ENCODE results near the gene SYT1. TPM values are rescaled to one million over a fixed set of nuclear protein-coding genes. Genes with fewer than 3 reads are reported as not detected.
"Not testable (repeated sequence)": the region's sequence is repeated elsewhere in the genome, so short reads cannot be mapped to it uniquely, and the experiment has no call there.

The SYT1 gene
- total RNA-seq, 1 donor from 2014 or later: 35.5 TPM

DNA sequence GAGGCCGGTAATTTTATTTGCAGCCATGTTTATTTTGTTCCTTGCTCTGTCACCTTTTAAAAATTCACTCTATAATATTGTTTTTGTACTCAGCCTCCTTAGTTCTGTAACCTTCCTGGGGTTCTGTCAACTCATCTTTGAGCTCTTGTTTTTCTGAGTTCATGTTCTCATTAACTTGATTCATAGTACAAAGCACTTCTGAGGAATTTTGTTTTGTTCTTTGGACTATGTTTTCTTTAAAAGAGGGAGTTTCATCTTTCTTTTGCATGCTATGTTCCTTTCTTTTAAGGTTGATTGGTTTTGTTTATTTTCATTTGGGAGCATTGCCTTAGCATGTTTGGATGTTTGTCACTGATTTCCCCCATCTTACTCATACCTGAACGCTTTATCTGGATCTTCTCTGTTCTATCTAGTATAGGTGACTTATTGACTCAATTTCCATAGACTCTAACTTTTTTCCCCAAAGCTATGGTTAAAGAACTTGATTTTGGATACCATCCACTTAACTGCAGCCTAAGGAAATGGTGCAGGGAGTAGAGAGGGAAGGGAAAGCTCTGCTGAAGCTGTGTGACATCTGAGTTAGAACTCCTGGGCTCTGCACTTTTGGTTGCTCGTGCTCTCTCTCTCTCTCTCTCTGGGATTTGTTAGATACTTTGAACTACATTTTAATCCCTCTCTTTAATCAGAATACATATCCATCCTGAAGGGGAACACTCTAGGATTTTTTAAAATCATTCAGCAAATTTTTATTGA lies 557.7 kb downstream of the SYT1 start:
- Mint-ChIP-seq H3K4me1 (ENCODE audit: unreplicated experiment) (peaks cover 25% of the 10 kb centered on the region), H3K27me3 (no peaks in the 10 kb centered on the region), H3K27ac (peak overlapping the region; percentile 64), H3K9me3 (no peaks in the 10 kb centered on the region), H3K4me3 (peak overlapping the region; percentile 2), H3K36me3 (peaks cover 4% of the 10 kb centered on the region)
- TF ChIP-seq, protein P1, sequence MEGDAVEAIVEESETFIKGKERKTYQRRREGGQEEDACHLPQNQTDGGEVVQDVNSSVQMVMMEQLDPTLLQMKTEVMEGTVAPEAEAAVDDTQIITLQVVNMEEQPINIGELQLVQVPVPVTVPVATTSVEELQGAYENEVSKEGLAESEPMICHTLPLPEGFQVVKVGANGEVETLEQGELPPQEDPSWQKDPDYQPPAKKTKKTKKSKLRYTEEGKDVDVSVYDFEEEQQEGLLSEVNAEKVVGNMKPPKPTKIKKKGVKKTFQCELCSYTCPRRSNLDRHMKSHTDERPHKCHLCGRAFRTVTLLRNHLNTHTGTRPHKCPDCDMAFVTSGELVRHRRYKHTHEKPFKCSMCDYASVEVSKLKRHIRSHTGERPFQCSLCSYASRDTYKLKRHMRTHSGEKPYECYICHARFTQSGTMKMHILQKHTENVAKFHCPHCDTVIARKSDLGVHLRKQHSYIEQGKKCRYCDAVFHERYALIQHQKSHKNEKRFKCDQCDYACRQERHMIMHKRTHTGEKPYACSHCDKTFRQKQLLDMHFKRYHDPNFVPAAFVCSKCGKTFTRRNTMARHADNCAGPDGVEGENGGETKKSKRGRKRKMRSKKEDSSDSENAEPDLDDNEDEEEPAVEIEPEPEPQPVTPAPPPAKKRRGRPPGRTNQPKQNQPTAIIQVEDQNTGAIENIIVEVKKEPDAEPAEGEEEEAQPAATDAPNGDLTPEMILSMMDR (conservative IDR thresholded peaks at IDR 0.05): no peak
- no peak for DNase-seq (ENCODE audit: extremely low spot score, unreplicated experiment)

DNA sequence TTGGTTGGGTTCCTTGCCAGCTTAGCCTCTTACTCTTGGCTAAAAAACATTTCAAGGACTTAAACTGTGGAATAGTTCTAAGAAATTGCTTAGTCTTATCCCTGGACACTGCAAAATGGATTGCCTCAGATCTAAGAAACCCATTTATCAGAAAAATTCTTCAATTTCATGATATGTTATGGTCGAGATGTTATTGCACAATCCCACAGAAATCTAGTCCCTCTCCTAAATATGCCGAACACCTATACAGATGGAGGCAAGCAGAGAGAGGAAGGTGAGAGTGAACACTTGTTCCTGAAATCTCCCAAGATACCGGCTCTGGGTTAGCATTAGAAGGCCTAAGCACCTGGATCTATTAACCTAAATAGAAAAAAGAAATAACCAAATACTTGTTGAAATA lies 559.0 kb downstream of the SYT1 start:
- H3K4me1 Mint-ChIP-seq (ENCODE audit: unreplicated experiment): peaks cover 20% of the 10 kb centered on the region
- no peak for DNase-seq (ENCODE audit: extremely low spot score, unreplicated experiment)
- H3K4me3 Mint-ChIP-seq: no peak overlapping the region
- H3K27me3 Mint-ChIP-seq: no peaks in the 10 kb centered on the region
- H3K27ac Mint-ChIP-seq: no peak overlapping the region
- TF ChIP-seq, protein P1 (conservative IDR thresholded peaks at IDR 0.05): no peak
- H3K9me3 Mint-ChIP-seq: no peaks in the 10 kb centered on the region
- H3K36me3 Mint-ChIP-seq: no peaks in the 10 kb centered on the region

DNA sequence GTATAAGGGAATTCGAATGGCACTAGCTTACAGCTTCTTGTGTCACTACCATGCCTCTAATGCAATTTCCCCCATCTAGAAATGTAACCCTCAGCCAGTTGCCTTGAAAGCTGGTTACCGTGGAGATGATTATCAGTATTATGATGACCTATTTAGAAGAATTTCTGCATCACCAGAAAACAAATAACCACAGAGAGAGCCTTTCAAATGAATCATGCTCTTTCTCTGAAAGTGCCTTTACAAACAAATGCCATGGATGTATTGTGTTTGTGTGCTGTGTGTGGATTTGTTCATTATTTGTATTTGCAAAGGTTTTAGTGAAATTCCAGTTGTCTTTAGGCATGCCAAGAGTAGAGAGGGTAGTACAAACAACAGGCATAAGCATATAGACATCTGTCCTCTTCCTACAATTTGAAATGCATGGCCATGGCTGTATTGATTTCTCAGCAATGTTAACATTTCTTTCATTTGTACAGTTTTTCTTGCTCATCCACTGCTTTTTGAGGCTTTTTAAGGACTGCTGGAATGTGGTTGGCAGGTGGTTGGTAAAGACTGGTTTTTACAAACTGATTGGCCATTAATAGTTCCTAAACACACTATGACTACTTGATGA lies 559.6 kb downstream of the SYT1 start:
- no peaks in the 10 kb centered on the region for H3K9me3 Mint-ChIP-seq
- TF ChIP-seq, protein P1 (conservative IDR thresholded peaks at IDR 0.05): no peak
- H3K27me3 Mint-ChIP-seq: no peaks in the 10 kb centered on the region
- H3K4me3 Mint-ChIP-seq: no peak overlapping the region
- no peaks in the 10 kb centered on the region for H3K36me3 Mint-ChIP-seq
- peaks cover 20% of the 10 kb centered on the region for H3K4me1 Mint-ChIP-seq (ENCODE audit: unreplicated experiment)
- no peak for DNase-seq (ENCODE audit: extremely low spot score, unreplicated experiment)
- H3K27ac Mint-ChIP-seq: peak overlapping the region; percentile 76

DNA sequence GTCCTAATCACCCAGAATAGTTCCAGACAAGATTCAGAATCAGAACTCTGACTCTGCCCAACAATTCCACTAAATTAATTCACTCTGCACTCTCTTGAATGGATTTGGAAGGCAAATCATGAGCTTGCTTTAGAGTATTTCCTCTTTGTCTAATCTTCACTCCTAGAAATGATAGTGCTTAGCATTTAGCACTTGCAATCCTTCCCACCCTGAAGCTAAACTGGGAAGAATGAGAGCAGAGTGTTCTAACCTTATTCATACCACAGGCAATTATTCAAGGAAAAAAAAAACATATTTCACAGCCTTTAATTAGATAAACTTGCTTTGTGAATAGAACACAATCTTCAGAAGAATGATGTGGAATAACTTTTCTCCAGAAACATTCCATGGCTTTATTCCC lies 561.5 kb downstream of the SYT1 start:
- Mint-ChIP-seq H3K27me3 (no peaks in the 10 kb centered on the region), H3K9me3 (no peaks in the 10 kb centered on the region), H3K36me3 (no peaks in the 10 kb centered on the region), H3K4me3 (no peak overlapping the region), H3K27ac (peak overlapping the region; percentile 40), H3K4me1 (ENCODE audit: unreplicated experiment) (peaks cover 12% of the 10 kb centered on the region)
- TF ChIP-seq, protein P1 (conservative IDR thresholded peaks at IDR 0.05): no peak
- DNase-seq (ENCODE audit: extremely low spot score, unreplicated experiment): no peak

DNA sequence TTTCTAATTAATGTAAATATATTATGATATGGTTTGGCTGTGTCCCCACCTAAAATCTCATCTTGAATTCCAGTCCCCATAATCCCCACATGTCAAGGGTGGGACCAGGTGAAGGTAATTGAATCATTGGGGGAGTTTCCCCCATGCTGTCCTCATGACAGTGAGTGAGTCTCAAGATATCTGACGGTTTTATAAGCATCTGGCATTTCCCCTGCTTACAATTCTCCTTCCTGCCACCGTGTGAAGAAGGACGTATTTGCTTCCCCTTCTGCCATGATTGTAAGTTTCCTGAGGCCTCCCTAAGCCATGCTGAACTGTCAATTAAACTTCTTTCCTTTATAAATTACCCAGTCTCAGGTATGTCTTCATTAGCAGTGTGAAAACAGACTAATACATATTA lies 562.2 kb downstream of the SYT1 start:
- not testable (repeated sequence) for H3K9me3 Mint-ChIP-seq; DNase-seq (ENCODE audit: extremely low spot score, unreplicated experiment); H3K27ac Mint-ChIP-seq; H3K4me3 Mint-ChIP-seq; H3K36me3 Mint-ChIP-seq; H3K27me3 Mint-ChIP-seq
- H3K4me1 Mint-ChIP-seq (ENCODE audit: unreplicated experiment): peaks cover 10% of the 10 kb centered on the region

DNA sequence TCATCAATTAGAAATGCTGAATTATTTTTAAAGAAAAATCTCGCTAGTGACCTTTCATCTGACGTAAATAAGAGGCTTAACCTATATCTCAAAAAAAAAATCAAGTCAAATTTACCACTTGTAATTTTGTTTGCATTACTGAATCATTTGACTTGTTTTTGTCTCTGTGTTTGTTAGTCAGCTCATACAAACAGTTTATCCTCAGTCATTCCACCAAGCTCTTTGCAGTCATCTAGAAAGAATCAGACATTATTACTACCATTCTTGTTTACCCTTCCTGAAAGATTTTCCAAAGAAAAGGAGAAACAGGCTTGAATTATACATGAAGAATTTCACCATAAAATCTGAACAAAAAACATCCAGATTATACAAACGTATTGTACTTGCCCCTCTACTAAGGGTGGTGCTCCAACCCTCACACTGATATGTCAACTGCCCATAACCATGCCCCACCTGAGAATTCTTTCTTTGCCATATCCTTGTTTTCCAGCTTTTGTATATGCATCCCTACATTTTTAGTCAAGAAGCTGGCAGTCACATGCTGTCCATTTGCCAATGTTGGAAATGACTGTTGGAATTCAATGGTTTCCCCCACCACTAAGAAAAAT lies 569.0 kb downstream of the SYT1 start:
- TF ChIP-seq, protein P1 (conservative IDR thresholded peaks at IDR 0.05): no peak
- Mint-ChIP-seq H3K27ac (no peak overlapping the region), H3K4me3 (no peak overlapping the region), H3K9me3 (peaks cover 6% of the 10 kb centered on the region), H3K36me3 (no peaks in the 10 kb centered on the region), H3K27me3 (no peaks in the 10 kb centered on the region), H3K4me1 (ENCODE audit: unreplicated experiment) (peaks cover 4% of the 10 kb centered on the region)
- DNase-seq (ENCODE audit: extremely low spot score, unreplicated experiment): no peak

Measured in type B pancreatic cell (in vitro differentiated cells).